Activated naive CD8-positive, alpha-beta T cell treated with anti-CD3 and anti-CD28 coated beads, Interleukin-2, amount 50 U/mL, for 24 hours (primary cell): ENCODE data around the gene UST.
"Not testable (repeated sequence)": the region's sequence is repeated elsewhere in the genome, so short reads cannot be mapped to it uniquely, and the experiment has no call there.

Experiments used
- ATAC-seq: fragments of 150-1000 bp; cut with Tn5 transposase; one replicate; pipeline ENCODE4 v1.10.0; 2021
- DNase-seq: peaks from one replicate; pipeline ENCODE4 v3.0.0; 2021
- H3K27ac Mint-ChIP-seq: one replicate; pipeline ENCODE4 v1.8.0; 2021; ENCODE audit warnings: mild to moderate bottlenecking, mixed read lengths
- H3K27me3 Mint-ChIP-seq: one replicate; pipeline ENCODE4 v1.8.0; 2021; ENCODE audit warnings: mixed read lengths
- H3K36me3 Mint-ChIP-seq: one replicate; pipeline ENCODE4 v1.8.0; 2021; ENCODE audit warnings: low read depth, mixed read lengths
- H3K4me1 Mint-ChIP-seq: one replicate; pipeline ENCODE4 v1.8.0; 2021; ENCODE audit warnings: mixed read lengths
- H3K4me3 Mint-ChIP-seq: one replicate; pipeline ENCODE4 v1.8.0; 2021; ENCODE audit warnings: mild to moderate bottlenecking, moderate library complexity, mixed read lengths
- H3K9me3 Mint-ChIP-seq: one replicate; pipeline ENCODE4 v1.8.0; 2021; ENCODE audit warnings: mixed read lengths

The UST gene

DNA sequence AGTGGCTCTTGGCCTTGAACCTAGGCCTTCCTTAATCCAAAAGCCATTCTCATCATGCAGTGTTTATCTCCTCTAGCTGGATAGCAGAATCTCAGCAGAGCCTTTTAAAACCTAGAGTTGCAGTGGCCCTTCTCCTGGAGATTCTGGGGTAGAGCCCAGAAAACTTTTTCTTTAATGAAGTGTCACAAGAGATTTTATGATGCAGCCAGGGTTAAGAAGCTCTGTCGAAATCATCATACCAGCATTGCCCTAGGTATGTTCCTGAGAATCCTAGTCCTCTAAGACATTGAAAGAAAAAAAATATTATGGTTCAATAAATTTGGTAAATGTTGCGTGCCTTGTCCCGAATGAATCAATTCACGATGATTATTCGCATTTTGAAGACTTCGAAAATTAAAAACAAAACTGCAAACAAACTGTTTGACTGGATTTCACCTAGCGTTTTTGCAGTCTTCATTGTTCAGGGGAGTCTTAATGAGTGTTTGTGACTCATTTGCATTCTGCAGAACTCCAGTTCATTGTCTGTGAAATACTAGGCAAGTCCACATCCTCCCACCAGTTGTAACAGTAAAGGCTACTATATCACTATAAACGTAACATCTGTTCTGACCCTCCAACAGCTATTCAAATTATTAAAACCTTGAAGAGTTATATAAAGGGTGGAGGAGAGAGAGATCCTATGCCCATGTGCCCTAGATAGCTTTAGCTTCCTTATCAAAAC, 198.6 kb downstream of the UST start:
- Mint-ChIP-seq H3K9me3 (no peaks in the 10 kb centered on the region), H3K27me3 (peaks cover 1% of the 10 kb centered on the region), H3K27ac (no peak overlapping the region), H3K4me1 (no peaks in the 10 kb centered on the region), H3K36me3 (no peaks in the 10 kb centered on the region), H3K4me3 (no peak overlapping the region)
- ATAC-seq (no peak), DNase-seq (no peak)

DNA sequence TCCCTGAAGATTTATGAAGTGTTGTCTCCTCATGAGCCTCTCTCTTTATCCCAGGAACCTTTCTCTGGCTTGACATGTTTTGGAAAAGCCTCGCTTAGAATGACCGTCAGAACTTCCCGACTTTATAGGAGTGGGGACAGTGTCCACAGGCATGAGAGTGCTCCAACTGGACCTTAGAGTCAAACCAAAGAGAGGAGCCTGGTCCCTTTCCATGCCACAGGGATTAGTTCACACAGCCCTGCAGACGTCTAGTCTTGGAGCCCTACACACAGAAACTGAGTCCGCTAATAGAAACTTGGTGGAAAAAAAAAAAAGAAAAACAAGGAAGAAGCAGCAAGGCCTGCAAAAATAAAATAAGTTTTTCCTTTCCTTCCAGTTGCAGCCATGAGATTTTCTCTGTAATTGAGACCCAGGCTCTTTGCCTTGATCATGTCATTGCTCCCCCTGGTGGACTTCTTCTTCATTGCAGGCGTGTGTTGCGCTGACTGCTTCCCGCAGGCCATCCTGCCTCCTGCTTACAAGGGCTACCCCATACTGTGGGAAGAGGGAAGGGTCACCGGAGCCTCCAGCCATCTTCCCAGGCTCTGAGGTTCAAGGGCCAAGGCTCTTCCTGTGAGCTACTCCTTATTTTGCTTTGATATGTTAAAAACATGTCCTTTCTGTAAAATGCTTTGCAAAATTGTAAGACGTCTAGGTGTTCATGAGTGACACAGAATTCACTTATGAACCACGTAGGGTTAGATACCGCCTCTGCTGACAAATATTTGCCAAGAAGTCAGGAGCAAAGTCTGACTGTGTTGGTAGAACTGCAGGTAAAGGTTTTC, 201.0 kb downstream of the UST start:
- ATAC-seq (peak; percentile 75), DNase-seq (peak; percentile 82)
- Mint-ChIP-seq H3K36me3 (no peaks in the 10 kb centered on the region), H3K9me3 (no peaks in the 10 kb centered on the region), H3K27ac (no peak overlapping the region), H3K27me3 (peaks cover 3% of the 10 kb centered on the region), H3K4me1 (no peaks in the 10 kb centered on the region), H3K4me3 (no peak overlapping the region)

DNA sequence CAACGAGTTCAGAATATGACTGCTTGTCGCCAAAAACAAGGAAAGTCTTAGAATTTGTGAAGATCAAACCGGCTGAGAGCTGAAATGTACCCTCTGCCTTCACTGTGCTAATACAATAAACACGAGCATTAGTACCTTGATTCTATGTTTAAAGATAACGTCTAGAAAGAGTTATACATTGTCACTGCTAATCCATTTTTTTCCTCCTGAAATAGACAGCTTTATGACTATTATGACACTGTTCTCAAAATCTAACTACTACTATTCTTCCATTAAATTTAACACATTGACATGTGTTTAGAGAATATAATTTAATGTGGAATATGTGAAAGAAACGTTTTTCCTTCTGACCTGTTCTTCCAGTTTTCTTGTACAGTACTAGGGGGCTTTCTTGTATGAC, 204.8 kb downstream of the UST start:
- DNase-seq (no peak), ATAC-seq (no peak)
- H3K27me3 Mint-ChIP-seq, result peaks cover 3% of the 10 kb centered on the region
- no peak overlapping the region for H3K4me3 Mint-ChIP-seq
- no peaks in the 10 kb centered on the region for H3K4me1 Mint-ChIP-seq
- no peak overlapping the region for H3K27ac Mint-ChIP-seq
- no peaks in the 10 kb centered on the region for H3K36me3 Mint-ChIP-seq
- peaks cover 3% of the 10 kb centered on the region for H3K9me3 Mint-ChIP-seq

DNA sequence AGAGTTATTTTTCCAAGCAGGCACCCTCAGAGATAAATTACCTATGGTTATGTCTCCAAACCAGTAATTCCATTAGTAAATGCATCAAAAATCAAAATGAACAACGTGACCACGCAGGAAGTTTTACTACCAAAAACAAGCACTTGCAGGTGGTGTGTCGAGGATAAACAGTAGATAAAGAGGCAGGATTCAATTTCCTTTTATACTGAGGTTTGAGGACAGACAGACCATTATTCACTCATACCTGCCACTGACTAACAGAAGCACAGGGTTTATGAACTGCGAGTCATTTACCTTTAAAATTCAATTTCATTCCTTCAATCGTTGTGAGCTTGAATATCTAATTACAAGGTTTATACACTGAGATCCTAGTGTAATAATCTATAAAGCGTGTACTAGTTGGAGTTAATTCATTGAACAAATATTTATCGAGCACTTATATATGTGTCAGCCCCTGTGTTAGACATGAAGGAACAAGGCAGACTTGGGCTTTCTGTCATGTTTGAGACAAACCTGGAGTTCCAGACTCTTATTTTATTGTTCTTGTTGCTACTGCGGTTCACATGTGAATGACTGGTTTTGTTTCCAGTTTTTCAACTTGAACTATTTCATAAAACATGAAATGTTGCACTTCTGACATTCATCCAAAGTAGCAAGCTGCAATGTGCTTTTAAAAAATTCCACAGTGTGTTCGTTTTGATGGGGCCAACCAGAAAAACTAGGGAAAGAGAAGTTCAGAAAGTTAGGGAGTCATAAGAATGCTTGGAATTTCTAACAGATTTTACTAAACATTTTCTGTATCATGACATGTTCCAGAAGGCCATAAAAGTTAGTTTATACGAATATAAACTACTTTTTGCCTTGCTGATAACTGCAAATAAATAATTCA, 205.6 kb downstream of the UST start:
- no peak for ATAC-seq
- peaks cover 3% of the 10 kb centered on the region for H3K9me3 Mint-ChIP-seq
- no peaks in the 10 kb centered on the region for H3K4me1 Mint-ChIP-seq
- no peak for DNase-seq
- no peak overlapping the region for H3K4me3 Mint-ChIP-seq
- no peak overlapping the region for H3K27ac Mint-ChIP-seq
- no peaks in the 10 kb centered on the region for H3K36me3 Mint-ChIP-seq
- peaks cover 3% of the 10 kb centered on the region for H3K27me3 Mint-ChIP-seq

DNA sequence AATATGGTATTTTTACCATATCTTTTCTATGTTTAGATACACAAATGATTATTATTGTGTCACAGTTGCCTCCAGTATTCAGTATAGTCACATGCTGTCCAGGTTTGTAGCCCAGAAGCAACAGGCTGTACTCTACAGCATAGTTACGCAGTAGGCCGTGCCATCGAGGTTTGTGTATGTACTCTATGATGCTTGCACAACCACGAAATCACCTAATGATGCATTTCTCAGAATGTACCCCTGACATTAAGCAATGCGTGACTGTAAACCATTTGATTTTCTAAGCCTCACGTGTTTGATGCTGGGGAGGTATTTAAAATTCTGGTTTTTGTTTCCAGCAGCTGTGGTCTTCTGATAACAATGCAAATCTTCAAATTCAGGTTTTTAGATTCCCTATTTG, 207.6 kb downstream of the UST start:
- no peak overlapping the region for H3K27ac Mint-ChIP-seq
- H3K9me3 Mint-ChIP-seq, result peaks cover 3% of the 10 kb centered on the region
- peaks cover 3% of the 10 kb centered on the region for H3K27me3 Mint-ChIP-seq
- no peak overlapping the region for H3K4me3 Mint-ChIP-seq
- no peaks in the 10 kb centered on the region for H3K4me1 Mint-ChIP-seq
- DNase-seq (no peak), ATAC-seq (no peak)
- no peaks in the 10 kb centered on the region for H3K36me3 Mint-ChIP-seq

DNA sequence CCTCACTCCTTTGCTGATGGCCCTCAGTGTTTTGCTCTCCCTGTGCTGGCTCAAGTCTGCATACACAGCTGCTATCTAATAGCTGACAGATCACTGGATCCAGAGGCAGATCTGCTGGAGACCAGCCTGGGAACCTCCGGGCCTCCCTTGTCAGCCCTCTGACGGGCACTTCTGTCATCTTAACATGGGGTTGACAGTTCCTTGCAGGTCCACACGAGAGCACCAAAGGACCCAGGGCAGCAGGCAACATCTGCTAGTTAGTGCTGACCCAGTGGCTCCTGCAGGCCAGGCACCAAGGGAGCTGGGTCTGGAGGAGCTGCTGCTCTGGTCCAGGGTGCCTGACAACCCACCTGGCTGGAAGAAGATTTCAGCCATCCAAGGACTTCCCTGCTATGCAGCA, 208.1 kb downstream of the UST start:
- no peak overlapping the region for H3K27ac Mint-ChIP-seq
- H3K4me1 Mint-ChIP-seq, result no peaks in the 10 kb centered on the region
- no peak overlapping the region for H3K4me3 Mint-ChIP-seq
- no peaks in the 10 kb centered on the region for H3K36me3 Mint-ChIP-seq
- no peak for DNase-seq
- H3K27me3 Mint-ChIP-seq, result peaks cover 3% of the 10 kb centered on the region
- ATAC-seq, result no peak
- H3K9me3 Mint-ChIP-seq, result peaks cover 3% of the 10 kb centered on the region

DNA sequence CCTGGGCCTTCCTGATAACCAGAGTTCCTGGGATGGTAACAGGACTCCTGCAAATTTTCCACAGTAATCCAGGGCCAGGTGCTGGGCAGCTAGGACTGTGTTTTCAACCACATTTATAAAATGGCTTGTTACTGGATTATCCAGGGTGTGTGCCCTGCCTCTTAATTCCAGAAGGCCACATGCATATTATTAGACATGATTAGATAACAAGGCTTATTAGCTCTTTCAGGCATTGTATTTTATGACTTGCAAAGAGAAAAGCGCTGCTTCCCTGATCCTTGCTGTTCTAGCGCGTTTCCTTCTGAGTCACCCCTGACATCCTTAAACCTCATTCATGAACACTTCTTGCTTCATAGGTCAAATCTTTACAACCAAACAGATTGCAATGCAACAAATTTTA, 208.6 kb downstream of the UST start:
- no peaks in the 10 kb centered on the region for H3K4me1 Mint-ChIP-seq
- no peak for ATAC-seq
- peaks cover 2% of the 10 kb centered on the region for H3K27me3 Mint-ChIP-seq

DNA sequence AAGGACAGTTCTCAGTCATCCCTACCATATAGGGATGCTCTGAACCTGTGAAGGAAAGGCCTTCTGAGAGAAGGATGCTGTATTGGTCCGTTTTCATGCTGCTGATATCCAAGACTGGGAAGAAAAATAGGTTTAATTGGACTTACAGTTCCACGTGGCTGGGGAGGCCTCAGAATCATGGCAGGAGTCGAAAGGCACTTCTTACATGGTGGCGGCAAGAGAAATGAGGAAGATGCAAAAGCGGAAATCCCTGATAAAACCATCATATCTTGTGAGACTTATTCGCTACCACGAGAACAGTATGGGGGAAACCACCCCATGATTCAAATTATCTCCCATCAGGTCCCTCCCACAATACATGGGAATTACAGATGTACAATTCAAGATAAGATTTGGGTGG, 209.3 kb downstream of the UST start:
- not testable (repeated sequence) for H3K9me3 Mint-ChIP-seq, H3K36me3 Mint-ChIP-seq, H3K27ac Mint-ChIP-seq, ATAC-seq, DNase-seq, H3K4me1 Mint-ChIP-seq, H3K4me3 Mint-ChIP-seq, H3K27me3 Mint-ChIP-seq

More for the DNA sequence above, 208.6 kb downstream of the UST start:
- no peaks in the 10 kb centered on the region for H3K36me3 Mint-ChIP-seq
- DNase-seq, result no peak
- no peak overlapping the region for H3K4me3 Mint-ChIP-seq
- H3K27ac Mint-ChIP-seq, result no peak overlapping the region
- peaks cover 3% of the 10 kb centered on the region for H3K9me3 Mint-ChIP-seq

DNA sequence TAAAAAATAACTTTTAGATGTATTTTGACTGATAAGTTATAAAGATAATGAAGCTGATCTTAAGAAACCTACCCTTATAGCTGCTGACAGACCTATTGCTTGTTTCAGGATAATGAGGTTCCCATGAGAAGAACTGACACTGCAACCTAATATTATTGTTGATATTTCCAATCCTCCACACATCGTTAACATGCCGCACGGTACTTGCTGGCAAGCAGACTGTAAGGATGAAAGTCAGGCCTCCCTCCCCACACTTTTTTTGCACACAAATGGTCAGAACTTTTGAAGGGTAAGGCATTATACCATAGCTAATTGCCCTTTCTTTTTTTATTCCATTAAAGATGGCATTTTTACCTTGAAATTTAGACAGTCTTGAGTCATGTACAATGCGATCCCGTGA, 210.9 kb downstream of the UST start:
- no peak overlapping the region for H3K4me3 Mint-ChIP-seq
- no peak overlapping the region for H3K27ac Mint-ChIP-seq
- H3K4me1 Mint-ChIP-seq, result no peaks in the 10 kb centered on the region
- H3K9me3 Mint-ChIP-seq, result peaks cover 3% of the 10 kb centered on the region
- DNase-seq (no peak), ATAC-seq (no peak)
- H3K27me3 Mint-ChIP-seq, result no peaks in the 10 kb centered on the region
- H3K36me3 Mint-ChIP-seq, result no peaks in the 10 kb centered on the region

DNA sequence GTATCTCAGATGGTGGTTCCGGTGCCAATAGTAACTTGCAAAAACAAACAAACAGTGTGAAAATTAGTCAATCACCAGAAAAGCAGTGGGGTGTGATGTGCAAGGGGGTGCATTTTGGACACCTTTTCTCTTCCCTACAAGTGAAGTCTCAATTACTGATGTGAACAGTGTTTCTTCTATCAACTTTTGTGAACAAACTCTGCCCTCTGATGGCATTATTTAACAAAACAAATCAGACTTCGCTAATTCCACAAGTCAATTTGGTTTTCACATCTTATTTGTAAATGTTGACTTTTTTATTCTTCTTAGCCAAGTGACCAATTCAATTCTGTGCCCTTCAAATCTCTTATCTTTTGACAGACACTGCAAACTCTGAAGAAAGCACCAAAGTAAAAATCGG, 212.2 kb downstream of the UST start:
- H3K27ac Mint-ChIP-seq, result no peak overlapping the region
- DNase-seq (no peak), ATAC-seq (no peak)
- no peaks in the 10 kb centered on the region for H3K4me1 Mint-ChIP-seq
- no peaks in the 10 kb centered on the region for H3K36me3 Mint-ChIP-seq
- H3K4me3 Mint-ChIP-seq, result no peak overlapping the region
- H3K9me3 Mint-ChIP-seq, result peaks cover 3% of the 10 kb centered on the region
- H3K27me3 Mint-ChIP-seq, result no peaks in the 10 kb centered on the region

DNA sequence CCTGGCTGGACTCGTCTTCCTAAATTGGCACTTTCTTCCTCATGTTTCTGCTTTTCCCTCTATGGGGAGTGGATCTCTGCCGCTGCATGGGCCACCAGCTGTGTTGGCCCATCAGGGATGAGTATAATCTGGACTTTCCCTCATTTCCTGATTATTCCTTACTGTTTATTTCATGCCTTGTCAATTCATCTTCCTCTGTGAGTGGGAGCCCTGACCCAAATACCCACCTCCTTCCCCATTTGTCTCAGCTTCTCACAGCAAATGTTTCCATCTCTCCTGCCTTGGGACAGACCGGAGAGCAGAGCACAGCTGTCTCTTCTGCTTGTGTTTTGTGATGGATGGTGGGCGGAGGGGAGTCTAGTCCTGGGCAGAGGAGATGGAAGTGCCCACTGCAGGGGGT, 212.7 kb downstream of the UST start:
- H3K4me1 Mint-ChIP-seq, result no peaks in the 10 kb centered on the region
- H3K27me3 Mint-ChIP-seq, result no peaks in the 10 kb centered on the region
- H3K9me3 Mint-ChIP-seq, result peaks cover 3% of the 10 kb centered on the region
- ATAC-seq (no peak), DNase-seq (no peak)
- no peak overlapping the region for H3K4me3 Mint-ChIP-seq
- no peak overlapping the region for H3K27ac Mint-ChIP-seq
- no peaks in the 10 kb centered on the region for H3K36me3 Mint-ChIP-seq

DNA sequence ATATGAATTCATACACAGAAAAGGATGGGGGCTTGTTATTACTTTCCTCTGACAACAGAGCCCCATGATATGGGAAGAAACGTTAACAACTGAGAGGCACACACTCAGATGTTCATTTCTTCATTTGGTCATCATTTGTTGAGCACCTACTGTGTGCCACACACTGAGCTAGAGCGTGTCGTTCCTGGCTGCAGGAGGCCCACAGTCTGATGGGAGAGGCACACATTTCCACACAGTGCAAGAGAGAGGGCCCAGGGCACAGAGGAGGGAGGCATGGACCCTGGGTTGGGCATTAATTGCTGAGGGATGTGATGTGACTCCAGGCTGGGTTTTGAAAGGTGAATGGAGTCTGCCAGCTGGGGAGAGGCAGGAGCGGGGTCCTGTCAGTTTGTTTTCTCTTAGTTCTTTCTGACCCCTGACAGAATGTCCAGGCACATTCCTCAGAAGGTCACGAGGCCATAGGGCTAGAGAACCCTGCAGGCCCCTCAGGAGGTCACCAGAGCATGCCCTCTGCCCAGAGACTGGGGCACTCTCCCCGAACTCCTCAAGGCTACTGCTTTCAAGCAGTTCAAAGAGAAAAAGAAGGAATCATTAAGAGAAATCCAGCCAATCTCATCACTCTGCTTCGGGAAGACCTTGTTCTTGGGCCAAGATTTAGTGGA, 216.2 kb downstream of the UST start:
- Mint-ChIP-seq H3K36me3 (no peaks in the 10 kb centered on the region), H3K9me3 (no peaks in the 10 kb centered on the region), H3K4me3 (no peak overlapping the region), H3K27ac (no peak overlapping the region), H3K27me3 (no peaks in the 10 kb centered on the region), H3K4me1 (no peaks in the 10 kb centered on the region)
- ATAC-seq, result no peak
- no peak for DNase-seq

DNA sequence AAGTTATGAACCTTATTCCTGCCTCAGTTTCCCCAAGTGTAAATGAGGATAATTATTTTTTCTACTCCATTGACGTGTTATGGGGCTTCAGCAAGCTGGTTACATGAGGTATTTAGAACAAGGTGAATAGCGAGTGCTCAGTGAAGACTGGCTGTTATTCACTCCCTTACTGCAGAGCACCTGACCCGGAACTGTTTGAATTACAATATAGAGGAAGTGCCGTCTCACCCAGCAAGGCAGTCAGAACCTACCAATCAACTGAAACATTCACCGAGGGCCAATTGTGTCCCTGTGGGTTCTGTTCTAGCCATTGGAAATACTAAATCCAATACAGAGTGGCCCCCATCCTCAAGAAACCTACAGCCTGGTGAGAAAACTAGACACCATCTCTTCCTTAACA, 216.9 kb downstream of the UST start:
- no peaks in the 10 kb centered on the region for H3K9me3 Mint-ChIP-seq
- H3K27me3 Mint-ChIP-seq, result no peaks in the 10 kb centered on the region
- H3K4me1 Mint-ChIP-seq, result no peaks in the 10 kb centered on the region
- H3K27ac Mint-ChIP-seq, result no peak overlapping the region
- no peak overlapping the region for H3K4me3 Mint-ChIP-seq
- no peak for ATAC-seq
- no peaks in the 10 kb centered on the region for H3K36me3 Mint-ChIP-seq
- no peak for DNase-seq

DNA sequence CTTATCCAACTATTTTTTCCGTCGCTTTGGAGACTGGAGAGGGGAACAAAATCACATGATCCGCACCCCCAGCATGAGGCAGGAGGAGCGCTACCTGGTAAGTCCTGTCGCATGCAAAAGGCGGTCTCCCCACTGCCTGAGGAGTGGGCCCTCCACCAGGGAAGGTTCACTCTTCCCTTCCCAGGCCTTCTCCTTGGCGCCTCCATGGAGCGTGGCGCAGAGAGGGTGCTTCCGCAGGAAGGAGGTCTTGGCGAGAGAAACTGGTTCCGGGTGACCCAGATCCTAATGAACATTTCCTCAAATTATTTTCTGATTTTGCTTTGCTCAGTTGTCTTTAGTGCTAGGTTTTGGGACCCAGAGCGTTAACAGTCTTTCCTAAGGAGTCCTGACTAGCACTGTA, 217.6 kb downstream of the UST start:
- H3K4me1 Mint-ChIP-seq, result no peaks in the 10 kb centered on the region
- no peak for ATAC-seq
- no peaks in the 10 kb centered on the region for H3K9me3 Mint-ChIP-seq
- no peak for DNase-seq
- no peak overlapping the region for H3K27ac Mint-ChIP-seq
- no peak overlapping the region for H3K4me3 Mint-ChIP-seq
- no peaks in the 10 kb centered on the region for H3K27me3 Mint-ChIP-seq
- H3K36me3 Mint-ChIP-seq, result no peaks in the 10 kb centered on the region
